KMS-11 (cell line): Measurements from ENCODE around the gene GRM2.

Source experiments
- H2AFZ ChIP-seq: fragments of 200-600 bp; sonication (generic); 2 replicates; pipeline ENCODE4 v1.6.1; 2016; ENCODE audit warnings: antibody characterized with exemption, mixed run types, low read depth
- H3K27ac ChIP-seq: fragments of 200-600 bp; sonication (generic); 2 replicates; pipeline ENCODE4 v1.6.1; 2016; ENCODE audit warnings: mild to moderate bottlenecking, mixed run types
- H3K27me3 ChIP-seq: fragments of 200-600 bp; sonication (generic); 2 replicates; pipeline ENCODE4 v1.6.1; 2017; ENCODE audit warnings: mild to moderate bottlenecking, low read depth, mixed run types, moderate library complexity; ENCODE audit not compliant: insufficient read depth
- H3K36me3 ChIP-seq: fragments of 200-600 bp; sonication (generic); 2 replicates; pipeline ENCODE4 v1.6.1; 2017; ENCODE audit warnings: mild to moderate bottlenecking, mixed run types; ENCODE audit not compliant: insufficient read depth
- H3K4me1 ChIP-seq: fragments of 200-600 bp; sonication (generic); 2 replicates; pipeline ENCODE4 v1.6.1; 2016; ENCODE audit warnings: mild to moderate bottlenecking, low read depth, mixed run types; ENCODE audit not compliant: poor library complexity, severe bottlenecking
- H3K4me2 ChIP-seq: fragments of 200-600 bp; sonication (generic); 2 replicates; pipeline ENCODE4 v1.7.0; 2016; ENCODE audit warnings: mild to moderate bottlenecking, mixed run types
- H3K4me3 ChIP-seq: fragments of 200-600 bp; sonication (generic); IDR thresholded peaks from 2 replicates; pipeline ENCODE4 v1.6.1; 2017; ENCODE audit warnings: low read depth, low read length, mixed read lengths; ENCODE audit not compliant: insufficient read depth
- H3K79me2 ChIP-seq: fragments of 200-600 bp; sonication (generic); 2 replicates; pipeline ENCODE4 v1.6.1; 2016; ENCODE audit warnings: low read depth, mixed run types; ENCODE audit not compliant: insufficient read depth
- H3K9ac ChIP-seq: fragments of 200-600 bp; sonication (generic); 2 replicates; pipeline ENCODE4 v1.6.1; 2016; ENCODE audit warnings: mild to moderate bottlenecking, mixed run types
- H4K20me1 ChIP-seq: fragments of 200-600 bp; sonication (generic); 2 replicates; pipeline ENCODE4 v1.6.1; 2016; ENCODE audit warnings: mild to moderate bottlenecking, mixed run types; ENCODE audit not compliant: insufficient read depth
- TF ChIP-seq, protein P1 (sequence below): fragments of 200-600 bp; sonication (generic); conservative IDR thresholded peaks from 2 replicates; pipeline ENCODE4 v1.6.1; 2017; ENCODE audit warnings: low read depth, mild to moderate bottlenecking, antibody characterized with exemption, low read length, moderate library complexity, mixed read lengths

GRM2 gene

DNA sequence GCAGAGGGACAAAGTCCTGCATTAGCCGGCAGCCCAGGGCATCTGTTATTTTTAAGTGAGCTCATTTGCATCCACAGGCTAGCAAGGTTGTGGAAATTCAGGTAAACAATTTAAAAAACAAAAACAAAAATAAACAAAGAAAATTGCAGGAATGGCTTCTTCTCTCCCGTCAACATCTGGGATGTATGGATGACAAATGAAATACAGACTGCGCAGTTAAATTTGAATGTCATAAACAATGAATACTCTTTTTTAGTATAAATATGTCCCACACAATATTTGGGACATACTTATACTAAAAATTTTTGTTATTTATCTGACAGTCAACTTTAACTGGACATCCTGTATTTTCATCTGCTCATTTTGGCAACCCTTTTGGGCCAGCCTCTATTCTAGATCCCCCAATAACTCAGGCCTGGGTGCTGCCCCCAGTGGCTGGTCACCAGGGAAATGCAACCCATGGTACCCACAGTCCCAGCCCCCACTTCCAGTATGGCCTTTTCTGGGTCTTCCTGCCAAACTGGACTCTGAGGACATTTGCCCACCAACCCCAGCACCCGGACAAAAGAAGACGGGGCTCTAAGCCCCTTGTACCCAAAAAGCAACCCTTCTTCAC is 12.7 kb downstream of the GRM2 start:
- Histone ChIP-seq H4K20me1 (no peaks in the 10 kb centered on the region), H3K9ac (no peak overlapping the region), H3K27ac (no peak overlapping the region), H3K36me3 (no peaks in the 10 kb centered on the region), H3K79me2 (no peaks in the 10 kb centered on the region), H3K4me2 (0 out of 2 replicates have a peak overlapping the region, but pooled peaks have one; percentile 33), H3K4me3 (no peak overlapping the region), H3K27me3 (no peaks in the 10 kb centered on the region), H3K4me1 (peaks cover 12% of the 10 kb centered on the region), H2AFZ (no peak overlapping the region)
- TF ChIP-seq, protein P1, sequence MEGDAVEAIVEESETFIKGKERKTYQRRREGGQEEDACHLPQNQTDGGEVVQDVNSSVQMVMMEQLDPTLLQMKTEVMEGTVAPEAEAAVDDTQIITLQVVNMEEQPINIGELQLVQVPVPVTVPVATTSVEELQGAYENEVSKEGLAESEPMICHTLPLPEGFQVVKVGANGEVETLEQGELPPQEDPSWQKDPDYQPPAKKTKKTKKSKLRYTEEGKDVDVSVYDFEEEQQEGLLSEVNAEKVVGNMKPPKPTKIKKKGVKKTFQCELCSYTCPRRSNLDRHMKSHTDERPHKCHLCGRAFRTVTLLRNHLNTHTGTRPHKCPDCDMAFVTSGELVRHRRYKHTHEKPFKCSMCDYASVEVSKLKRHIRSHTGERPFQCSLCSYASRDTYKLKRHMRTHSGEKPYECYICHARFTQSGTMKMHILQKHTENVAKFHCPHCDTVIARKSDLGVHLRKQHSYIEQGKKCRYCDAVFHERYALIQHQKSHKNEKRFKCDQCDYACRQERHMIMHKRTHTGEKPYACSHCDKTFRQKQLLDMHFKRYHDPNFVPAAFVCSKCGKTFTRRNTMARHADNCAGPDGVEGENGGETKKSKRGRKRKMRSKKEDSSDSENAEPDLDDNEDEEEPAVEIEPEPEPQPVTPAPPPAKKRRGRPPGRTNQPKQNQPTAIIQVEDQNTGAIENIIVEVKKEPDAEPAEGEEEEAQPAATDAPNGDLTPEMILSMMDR, result peak; percentile 22; the same call in 1 of the 2 replicates

DNA sequence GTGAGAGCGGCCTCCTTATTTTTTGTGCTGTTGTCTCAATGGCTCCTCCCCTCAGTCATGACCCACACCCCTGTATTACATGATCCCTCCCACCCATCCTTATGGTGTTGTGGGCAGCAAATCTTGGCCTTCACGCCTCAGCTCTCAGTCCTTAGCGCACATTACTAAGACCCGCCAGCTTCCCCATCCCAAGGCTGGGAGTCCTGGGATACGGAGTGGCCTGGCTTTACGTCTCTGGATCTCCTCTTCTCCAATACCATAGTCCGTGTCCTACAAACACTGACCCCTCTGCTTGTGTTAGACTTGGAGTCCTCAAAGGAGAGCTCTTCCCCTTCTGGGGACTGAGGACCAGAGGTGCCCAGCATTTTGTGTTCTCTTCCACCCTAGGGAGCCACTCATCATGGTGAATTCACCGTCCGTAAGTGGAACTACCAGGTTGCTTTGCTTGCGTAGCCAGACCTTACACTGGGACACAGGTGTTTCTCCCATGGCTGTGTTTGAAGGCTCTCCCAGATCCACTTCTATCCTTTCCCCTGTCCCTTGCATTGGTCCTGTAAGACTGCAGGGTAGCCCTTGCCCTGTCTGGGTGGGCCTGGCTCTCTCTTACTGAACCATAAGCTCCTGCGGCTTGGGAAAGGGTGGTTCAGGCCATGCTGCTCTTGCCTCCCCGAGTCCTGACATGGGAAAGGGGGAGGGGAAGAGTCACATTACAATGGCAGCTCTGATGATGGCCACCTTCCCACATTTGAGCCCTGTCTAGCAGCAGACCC is 13.6 kb downstream of the GRM2 start:
- H3K4me1 ChIP-seq, result peaks cover 12% of the 10 kb centered on the region
- TF ChIP-seq, protein P1, result no peak
- no peaks in the 10 kb centered on the region for H3K79me2 ChIP-seq
- no peak overlapping the region for H3K9ac ChIP-seq
- H2AFZ ChIP-seq, result no peak overlapping the region
- no peaks in the 10 kb centered on the region for H3K27me3 ChIP-seq
- H3K4me2 ChIP-seq, result no peak overlapping the region
- H4K20me1 ChIP-seq, result no peaks in the 10 kb centered on the region
- H3K27ac ChIP-seq, result no peak overlapping the region
- H3K36me3 ChIP-seq, result no peaks in the 10 kb centered on the region
- H3K4me3 ChIP-seq, result no peak overlapping the region

DNA sequence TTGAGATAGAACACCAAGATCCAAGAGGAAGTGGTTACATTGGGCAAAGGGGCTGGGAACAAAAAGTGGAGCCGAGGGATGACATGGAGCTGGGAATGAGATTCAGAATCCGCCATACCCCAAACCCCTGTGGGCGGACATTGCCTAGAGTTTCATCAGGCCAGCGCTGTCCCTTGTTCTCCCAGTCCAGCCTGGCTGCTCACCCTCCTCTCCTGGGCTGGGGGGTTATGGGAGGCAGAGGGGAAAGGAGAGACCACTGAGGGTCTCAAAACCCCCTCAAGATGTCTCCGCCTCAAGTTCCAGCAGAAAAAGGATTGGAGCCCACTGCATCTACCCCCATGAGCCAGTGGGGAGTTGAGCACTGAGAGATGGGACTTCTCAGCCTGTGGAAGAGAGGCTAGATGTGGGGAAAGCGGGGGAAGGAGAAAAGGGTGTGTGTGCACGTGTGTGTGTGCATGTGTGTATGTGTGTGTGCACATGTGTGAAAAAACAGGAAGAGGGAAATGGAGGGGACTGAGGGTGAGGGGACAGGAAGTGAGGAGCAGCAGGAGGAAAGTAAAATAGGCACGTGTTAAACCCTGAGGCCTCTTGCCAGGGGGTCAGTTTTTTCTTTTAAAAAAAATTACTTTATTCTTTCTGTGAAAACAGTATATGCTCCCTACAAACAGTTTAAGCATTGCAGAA is 14.3 kb downstream of the GRM2 start:
- no peak overlapping the region for H3K4me3 ChIP-seq
- H3K27me3 ChIP-seq, result no peaks in the 10 kb centered on the region
- no peaks in the 10 kb centered on the region for H4K20me1 ChIP-seq
- H3K27ac ChIP-seq, result no peak overlapping the region
- H3K4me1 ChIP-seq, result peaks cover 12% of the 10 kb centered on the region
- H3K9ac ChIP-seq, result no peak overlapping the region
- H3K4me2 ChIP-seq, result no peak overlapping the region
- no peaks in the 10 kb centered on the region for H3K79me2 ChIP-seq
- no peaks in the 10 kb centered on the region for H3K36me3 ChIP-seq
- H2AFZ ChIP-seq, result no peak overlapping the region
- TF ChIP-seq, protein P1, result no peak

DNA sequence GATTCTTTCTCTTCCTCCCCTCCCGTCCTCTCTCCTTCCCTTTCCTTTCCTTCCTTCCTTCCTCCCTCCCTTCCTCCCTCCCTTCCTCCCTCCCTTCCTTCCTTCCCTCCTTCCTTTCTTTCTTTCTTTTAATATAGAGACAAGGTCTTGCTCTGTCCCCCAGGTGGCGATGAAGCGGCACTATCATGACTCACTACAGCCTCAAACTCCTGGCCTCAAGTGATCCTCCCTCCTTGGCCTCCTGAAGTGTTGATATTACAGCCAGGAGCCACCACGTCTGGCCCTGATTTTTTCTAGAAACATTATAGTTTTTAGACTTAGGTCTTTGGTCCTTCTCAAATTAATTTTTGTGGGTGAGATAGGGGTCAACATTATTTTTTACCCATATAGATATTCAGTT is 15.5 kb downstream of the GRM2 start:
- Histone ChIP-seq H3K27ac (no peak overlapping the region), H3K4me3 (no peak overlapping the region), H3K36me3 (no peaks in the 10 kb centered on the region), H2AFZ (no peak overlapping the region), H3K27me3 (no peaks in the 10 kb centered on the region), H3K79me2 (no peaks in the 10 kb centered on the region), H3K4me2 (no peak overlapping the region), H4K20me1 (no peaks in the 10 kb centered on the region), H3K4me1 (peaks cover 12% of the 10 kb centered on the region), H3K9ac (no peak overlapping the region)
- TF ChIP-seq, protein P1, result peak; percentile 30; the same call in 1 of the 2 replicates
